ENCODE data around the gene KRT86.

The KRT86 gene

DNA sequence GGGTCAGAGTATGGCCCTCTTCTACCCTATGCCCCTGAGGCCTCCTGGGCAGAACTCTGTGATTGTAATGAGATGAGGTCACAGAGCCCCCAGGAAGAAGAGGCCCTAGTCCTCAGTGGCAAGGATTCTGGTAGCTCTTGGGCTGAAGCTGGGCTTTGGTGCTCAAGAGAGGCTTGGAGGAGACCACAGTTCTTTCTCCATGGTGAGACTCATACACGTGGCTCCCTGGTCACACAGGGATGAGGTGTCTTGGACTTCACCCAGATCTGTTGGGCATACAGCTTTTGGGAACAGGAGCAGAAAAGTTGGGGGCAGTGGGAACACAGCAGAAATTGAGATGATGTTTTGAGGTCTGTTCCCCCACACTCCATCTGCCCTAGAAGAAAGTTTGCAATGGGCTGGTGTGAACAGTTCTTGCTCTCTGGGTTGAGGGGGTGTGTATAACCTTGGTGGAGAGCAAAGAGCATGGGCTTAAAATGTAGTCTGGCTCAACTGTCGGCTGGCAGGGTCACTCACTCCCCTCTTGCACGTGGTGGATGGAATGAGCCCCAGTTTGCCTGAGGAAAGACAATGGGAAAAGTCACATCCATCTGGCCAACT is at the start of gene KRT86:
Gene KRT86, plus strand, starts transcription at position 125 of the 600 bp plus-strand sequence. CDS start 27,272 bp downstream, outside the sequence.
- DNase-seq: no peak

DNA sequence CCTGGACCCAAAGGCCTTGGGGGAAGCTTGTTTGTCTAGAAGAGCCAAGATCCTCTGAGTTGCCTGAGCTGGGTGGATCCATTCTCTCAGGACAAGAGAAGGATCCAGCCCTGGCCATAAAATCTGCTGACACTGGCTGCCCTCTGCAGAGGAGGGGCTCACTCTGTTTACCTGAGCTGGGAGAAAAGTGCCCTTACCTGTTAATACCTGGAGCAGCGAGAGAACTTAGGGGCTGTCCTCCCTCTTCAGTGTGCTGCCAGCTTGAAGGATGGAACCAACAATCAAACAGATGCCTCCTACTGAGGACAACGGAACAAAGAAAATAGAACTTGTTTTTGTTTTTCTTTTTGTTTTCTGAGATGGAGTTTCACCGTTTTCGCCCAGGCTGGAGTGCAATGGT is 48.7 kb upstream of the KRT86 start:
- DNase-seq: no peak

DNA sequence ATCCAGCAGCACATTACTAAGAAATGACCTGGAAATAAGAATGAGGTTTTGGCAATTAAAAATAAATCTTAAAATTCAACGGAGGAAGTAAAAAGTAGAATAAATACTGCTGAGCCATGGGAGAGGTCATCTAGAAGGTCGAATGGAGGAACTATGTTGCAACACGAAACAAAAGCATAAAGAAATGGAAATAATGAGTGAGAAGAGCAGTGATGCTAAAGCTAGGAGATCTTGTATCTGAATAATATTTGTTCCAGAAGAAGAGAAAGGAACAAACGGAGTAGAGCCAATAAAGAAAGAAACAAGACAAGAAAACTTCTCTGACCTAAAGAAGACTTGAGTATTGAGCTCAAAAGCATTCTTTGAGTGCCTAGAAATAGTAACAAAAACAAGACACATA is 48.0 kb upstream of the KRT86 start:
- DNase-seq: no peak

DNA sequence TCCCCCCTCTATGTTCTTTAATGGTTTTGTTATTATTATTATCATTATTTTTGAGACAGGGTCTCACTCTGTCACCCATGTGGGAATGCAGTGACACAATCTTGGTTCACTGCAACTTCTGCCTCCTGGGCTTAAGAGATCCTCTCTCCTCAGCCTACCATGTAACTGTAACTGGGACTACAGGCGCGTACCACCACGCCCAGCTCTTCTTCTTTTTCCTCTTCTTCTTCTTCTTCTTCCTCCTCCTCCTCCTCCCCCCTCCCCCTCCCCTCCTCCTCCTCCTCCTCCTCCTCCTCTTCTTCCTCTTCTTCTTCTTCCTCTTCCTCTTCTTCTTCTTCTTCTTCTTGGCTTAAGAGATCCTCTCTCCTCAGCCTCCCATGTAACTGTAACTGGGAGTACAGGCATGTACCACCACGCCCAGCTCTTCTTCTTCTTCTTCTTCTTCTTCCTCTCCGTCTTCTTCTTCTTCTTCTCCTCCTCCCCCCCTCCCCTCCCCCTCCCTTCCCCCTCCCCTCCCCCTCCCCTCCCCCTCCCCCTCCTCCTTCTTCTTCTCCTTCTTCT is 46.8 kb upstream of the KRT86 start:
- DNase-seq: no peak

DNA sequence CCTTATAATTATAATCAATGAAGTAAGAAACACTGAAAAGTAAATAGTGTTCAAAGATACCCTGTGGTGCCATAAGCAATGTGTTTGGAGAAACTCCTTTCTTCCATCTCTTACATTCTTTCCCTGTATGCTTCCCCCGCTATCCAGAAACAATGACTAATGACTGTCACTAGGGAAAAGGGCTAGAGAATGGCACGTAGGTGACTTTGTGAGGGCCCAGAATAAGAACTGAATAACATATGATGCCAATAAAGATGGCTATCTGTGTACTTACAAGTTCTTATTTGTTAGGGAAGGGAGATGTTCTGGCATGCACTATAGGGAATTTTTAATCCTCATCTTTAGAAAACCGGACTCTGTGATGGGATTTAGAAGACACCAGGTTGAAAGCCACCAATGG is 46.1 kb upstream of the KRT86 start:
- no peak for DNase-seq

DNA sequence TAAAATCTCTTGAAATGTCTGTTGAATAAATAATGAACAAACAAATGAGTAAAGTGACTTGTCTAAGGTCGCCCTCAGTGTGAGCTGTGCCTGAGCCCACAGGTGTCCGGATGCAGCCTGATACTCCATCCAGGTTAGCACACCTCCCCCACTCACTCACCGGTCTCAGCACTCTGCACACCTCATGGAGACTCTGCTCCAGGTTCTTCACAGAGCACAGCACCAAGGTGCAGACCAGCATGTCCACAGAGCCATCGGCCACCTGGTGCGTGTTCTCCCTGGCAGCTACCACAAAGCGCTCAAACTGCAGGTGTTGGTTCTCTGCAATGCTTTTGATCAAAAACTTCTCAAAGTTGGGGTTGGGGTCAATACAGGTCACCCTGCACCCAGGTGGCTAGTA is 45.5 kb upstream of the KRT86 start:
- no peak for DNase-seq

DNA sequence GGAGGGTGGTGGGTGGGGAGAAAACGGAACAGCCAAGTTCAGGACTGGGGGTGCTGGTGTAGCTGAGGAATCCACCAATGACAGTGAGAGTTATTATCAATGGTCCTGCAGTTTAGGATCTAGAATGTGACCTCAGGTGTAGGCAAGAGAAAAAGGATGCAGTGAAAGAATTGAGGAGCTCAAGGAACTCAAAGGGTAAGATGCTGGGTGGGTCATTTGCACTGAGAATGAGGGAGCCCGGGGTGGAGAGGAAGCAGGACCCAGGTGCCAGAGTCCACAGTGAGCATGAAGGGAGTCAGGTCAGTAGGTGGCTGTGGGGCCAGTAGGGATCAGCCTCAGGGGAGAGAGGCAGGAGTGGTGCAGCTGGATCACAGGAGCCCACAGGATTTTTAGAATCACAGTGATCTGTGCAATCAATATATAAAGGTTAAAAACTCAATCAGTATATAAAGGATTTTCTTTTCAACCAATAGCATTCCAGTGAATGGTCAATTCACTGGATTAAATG is 44.6 kb upstream of the KRT86 start:
- no peak for DNase-seq

DNA sequence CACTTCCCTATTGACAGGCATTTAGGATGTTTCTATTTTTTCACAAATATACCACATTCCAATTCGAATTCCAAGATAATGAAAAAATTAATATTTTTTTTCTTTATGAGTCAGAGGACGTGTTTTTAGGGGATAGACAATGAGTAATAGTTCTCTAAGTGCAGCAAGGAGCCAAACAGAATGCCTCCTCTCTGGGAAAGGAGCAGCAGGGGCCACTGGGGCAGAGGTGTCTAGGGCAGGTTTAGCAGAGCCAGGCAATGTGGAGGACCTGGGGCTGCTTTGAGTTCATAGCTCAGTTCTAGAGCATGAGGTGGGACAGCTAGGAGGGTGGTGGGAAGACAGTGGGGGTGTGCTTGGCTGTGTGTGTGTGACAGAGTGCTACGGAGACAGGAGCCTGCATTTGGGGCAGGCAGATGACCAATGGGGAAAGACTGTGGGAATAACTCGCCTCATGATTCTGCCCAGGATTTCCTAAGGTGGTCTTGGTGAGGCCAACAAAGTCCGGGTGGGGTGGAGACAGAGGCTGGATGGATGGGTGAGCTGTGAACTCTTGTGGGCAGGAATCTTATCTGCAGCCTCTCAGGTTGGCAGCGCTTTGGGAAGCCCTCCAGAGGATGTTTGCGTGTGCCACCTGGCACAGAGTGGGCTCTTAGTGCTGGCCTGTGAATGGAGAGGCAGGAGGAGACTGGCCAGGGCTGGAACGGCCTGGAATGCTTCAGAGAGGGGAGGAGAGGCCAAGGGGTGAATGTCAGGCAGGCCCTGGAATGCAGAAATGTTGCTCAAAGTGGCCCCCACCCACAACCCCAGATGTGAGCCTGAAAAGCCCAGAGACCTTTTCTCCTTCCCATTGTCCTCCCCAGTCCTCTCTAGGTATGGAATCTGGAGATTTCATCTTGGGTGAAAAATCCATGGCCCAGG is 43.8 kb upstream of the KRT86 start:
- no peak for DNase-seq

DNA sequence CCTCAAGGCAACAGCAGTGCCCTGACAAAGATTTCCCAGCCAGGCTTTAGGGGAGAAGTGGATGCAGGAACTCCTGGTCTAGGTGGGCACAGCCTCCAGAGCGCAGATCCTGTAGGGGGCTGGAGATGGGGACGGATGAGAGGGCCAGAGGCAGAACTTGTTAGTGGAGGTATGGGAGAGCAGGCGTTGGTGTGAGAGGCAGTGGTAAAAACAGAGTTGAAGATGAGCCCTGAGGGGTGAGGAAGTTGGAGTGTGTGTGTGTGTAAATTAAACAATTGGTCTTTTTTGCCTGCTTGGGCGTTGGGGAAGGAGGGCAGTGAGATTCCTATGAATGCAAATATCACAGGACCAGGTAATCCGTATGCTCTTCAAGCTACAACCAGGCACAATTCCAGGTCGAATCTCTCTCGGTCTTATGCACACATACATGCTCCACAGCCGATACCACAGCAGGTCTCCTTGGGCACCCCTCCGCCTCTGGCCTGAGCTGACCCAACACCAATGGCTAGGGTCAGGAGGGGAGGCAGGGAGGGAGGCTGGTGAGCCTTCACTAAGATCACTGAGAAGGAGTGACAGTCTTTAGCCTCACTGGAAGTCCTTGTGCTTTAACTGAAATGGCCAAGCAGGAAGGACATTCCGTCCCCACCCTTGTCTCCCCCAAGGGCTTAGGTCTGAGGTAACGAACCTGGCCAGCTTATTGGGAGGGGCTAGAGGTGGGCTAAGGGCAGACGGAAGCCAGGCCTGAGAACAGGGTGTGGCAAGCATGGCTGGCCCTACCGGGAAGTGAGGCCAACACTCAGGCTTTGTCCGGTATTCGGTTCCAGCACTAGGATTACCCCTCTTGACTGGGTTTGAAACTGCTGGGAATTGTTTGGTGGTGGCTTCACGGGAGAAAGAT is 42.9 kb upstream of the KRT86 start:
- no peak for DNase-seq

DNA sequence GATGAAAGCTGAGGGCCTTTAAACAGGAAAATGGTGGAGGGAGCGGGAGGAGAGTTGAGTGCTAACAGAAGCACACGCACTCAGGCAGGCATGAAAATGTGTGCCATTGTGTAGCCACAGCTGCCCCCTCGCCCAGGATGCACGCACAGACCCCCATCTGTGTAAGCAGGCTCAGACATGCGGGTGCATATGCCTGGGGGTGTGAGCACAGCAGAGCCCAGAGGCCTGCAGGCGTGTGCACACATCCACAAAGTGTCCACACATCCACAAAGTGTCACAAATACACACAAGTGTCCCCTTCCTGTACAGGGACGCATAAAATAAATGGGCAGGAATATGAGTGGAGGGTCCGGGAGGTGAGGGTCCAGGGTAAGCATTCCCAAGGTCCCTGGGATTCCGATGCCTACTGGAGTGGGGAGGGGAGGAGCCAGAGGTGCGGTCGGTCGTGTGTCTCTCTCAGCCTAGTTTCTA is 42.2 kb upstream of the KRT86 start:
- DNase-seq: no peak

DNA sequence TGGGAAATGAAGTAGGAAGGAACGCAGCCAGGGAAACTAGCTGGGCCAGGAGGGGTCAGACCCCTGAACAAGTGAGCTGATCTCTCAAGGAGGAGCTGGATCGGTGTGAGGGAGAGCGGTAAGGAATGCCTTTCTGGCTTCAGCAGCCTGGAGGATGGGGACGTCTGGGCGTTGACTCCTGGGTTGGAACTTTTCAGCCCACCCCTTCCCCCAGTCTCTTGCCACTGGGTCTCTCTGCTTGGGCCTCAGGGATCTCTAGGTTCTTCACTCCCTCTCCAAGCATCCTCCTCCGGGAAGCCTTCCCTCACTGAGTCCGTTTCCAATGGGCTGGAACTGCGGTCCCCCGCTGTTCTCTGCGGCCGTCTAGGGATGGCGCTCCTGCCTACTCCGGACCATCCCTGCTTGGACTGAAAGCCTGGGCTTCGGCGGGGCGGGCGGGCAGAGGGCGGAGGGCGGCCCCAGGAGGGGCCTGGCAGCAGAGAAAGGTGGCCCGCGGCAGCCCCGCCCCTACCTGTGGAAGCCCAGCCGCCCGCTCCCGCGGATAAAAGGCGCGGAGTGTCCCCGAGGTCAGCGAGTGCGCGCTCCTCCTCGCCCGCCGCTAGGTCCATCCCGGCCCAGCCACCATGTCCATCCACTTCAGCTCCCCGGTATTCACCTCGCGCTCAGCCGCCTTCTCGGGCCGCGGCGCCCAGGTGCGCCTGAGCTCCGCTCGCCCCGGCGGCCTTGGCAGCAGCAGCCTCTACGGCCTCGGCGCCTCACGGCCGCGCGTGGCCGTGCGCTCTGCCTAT is 41.6 kb upstream of the KRT86 start, which contains the start of gene KRT7:
Gene KRT7, plus strand, starts transcription at position 570 of the 788 bp plus-strand sequence. Its CDS starts 54 bp downstream, at position 624.
- no peak for DNase-seq

DNA sequence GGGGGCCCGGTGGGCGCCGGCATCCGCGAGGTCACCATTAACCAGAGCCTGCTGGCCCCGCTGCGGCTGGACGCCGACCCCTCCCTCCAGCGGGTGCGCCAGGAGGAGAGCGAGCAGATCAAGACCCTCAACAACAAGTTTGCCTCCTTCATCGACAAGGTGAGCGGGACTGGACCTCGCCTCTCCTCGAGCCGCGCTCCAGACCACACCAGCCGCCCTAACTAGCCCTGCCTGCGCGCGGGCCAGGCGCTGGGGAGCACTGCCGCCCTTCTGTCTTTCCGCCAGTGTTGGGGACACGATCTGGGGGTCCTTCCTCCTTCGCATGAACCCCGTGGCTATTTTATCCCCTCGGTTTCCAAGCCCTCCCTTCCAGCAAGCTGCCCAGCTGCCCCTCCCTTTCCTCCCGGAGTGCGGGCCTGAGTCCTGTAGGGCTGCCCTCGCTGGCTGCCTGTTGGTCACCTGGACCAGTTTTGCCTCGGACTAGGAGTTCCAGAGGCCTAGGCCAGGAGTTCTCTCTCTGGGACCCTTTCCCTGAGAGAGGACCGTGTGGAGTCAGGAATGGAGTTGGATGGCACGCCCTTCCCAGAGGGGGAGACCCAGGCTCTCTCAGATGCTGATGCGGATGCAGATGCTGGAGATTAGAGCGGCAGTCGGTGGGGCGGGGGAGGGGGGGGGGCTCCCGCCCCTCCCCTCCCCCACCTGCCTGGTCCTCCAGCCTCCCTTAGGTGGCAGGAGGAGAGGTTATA is 40.8 kb upstream of the KRT86 start:
- no peak for DNase-seq

DNA sequence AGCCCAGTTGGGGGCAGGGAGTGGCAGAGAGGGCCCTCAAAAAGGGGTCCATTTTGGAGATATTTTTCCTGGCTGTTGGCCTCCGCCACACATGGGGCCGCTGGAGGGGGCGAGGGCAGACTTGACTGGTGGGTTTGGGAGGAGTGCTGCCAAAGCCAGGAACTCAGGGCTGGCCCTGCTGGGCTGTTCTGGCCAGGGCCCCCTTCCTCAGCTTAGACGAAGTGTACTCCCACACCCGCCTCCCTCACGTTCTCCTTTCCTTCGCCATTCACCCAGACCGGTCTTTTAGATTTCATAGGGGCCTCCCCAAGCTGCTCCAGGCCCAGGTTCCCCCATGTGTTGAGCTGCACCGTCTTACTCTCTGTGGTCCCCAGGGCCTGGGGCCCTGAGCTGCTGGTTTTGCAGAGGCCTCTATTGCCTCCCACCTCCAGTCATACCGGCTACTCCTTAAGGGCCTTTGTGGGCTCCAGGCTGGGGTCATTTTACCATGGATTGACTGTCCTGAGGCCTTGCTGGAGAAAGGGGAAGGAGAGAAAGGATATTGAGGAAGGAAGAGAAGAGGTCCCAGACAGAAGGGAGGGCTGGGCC is 40.1 kb upstream of the KRT86 start:
- no peak for DNase-seq

DNA sequence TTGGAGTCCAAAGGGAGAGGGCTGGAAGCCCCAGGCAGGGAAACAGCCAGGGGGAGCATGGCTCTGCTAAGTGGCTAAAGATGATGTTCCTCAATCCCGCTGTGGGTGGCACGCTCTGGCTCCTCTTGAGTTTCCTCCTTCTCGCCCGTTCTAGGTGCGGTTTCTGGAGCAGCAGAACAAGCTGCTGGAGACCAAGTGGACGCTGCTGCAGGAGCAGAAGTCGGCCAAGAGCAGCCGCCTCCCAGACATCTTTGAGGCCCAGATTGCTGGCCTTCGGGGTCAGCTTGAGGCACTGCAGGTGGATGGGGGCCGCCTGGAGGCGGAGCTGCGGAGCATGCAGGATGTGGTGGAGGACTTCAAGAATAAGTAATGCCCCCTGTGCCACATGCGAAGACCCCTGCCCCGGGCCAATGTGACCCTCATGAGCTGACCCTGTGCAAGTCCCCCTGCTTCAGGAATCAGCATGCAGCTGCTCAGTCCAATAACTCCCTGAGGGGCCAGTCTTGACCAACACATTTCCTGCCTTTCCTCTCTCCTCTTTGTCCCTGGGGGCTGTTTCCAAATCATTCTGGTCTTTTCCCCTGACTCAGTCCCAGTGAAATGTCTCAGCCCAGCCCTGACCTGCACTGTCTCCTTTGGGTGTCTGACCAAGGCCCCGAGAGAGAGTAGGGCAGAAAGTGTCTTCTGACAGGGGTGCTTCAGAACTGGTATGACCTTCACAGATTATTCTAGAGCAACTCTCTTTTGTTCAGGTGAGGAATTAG is 39.3 kb upstream of the KRT86 start:
- no peak for DNase-seq

DNA sequence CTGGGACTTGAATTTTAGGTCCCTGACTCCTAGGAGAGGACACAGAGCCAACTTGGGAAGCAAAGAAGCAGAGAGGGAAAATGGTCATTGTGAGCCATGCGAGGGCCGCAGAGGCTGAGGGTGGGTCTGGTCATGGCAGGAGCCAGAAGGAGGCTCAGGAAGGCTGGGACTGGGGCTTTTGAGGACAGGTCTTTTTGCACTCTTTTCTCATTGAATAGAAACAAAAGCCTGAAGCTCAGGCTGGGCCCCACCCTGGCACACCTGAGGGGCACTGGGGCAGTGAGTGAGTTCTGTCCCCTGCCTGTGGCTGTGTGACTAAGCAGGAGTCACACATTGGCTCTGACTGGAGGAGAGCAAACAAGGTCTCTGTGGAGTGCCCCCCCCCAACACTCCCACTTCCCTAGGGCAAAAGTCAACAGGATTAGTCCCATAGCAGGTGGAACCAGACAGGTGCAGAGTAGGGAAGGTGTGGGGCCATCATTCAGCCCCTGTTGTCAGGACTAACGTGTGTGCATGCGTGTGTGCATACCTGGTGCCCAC is 38.6 kb upstream of the KRT86 start:
- no peak for DNase-seq

DNA sequence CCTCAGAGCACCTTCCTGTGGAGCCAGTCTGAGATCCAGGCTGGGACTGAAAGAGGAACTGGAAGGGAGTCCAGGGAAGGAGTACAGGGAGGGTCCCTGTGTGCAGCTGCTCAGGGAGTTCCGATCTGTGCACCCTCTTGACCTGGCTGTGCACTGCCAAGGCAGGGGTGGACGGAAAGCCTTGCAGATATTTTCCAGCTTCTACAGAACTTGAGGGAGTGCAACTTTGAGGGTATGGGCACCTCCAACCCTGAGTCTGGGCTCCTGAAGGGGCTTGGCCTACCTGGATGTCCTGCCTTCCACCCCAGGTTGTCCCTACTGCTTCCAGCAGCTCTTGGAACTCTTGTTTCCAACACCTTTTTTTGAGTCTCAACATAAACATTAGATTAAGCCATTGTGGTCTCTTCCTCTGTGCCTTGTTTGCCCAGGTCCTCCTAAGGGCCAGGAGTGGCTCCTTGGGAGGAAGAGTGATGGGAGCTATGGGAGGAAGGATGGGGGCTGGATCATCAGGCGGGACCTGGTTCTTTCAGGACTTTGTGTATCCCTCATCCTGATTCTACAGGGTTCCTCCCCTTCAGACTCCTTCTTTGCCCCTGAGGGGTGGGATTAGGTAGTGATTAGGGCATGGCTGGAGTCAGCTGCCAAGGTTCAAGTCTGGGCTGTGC is 37.9 kb upstream of the KRT86 start:
- no peak for DNase-seq

DNA sequence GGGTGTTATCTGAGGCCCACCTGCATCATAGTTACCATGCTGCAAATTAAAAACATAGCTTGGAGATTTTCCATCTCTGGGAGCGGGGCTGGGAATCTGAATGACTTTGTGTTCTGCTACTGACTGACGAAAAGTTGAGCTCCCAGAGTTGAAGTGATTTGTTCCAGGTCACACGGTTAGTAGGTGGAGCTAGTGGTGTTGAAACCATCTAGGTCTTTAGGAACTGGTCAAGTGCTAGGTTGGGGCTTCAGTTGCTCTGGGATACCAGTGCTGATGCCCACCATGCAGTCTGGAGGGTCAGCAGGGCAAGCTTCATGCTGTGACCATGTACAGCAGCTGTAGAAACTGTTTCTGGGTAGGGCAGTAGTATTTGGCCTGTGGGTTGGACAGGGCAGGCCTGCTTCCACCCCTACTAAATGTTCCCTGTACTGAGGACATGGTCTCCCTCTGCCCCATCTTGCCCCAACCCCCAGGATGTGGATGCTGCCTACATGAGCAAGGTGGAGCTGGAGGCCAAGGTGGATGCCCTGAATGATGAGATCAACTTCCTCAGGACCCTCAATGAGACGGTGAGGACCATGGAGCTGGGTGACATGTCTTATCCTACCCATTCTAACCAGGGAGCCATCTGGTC is 36.1 kb upstream of the KRT86 start:
- DNase-seq: no peak

DNA sequence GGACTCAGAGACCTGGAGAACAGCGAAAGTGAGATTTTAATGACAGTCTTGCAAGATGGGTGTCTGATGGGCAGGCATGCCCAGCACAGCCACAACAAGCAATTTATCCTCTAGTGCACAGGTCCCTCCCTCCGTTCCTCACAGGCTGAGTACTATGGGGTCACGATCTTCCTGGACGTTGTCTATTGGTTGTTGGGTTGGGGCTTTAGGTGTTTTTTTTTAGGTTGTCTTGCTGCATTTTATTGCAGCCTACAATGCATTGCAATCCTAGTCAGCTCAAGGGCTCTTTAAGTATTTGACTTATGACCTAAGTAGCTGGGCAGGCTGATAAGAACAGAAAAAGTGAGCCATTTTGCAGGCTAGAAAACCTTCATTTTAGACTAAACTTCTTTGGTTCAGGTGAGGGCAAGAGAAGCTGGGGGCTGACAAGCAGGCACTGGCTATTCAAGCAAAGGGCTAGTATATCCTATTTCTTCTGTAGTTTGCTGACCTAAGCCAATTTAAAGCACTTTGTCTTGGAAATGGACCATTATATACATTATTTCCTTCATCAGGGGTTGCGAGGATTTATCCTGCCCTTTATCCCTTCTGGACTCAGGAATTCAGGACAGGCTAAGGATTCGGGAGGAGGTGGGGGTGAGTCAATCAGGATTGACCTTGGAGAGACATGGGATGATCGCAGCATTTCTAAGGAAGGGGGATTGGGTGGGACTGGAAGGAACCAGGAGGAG is 35.4 kb upstream of the KRT86 start:
- DNase-seq: no peak
